KOPT-K1 (cell line): ENCODE measurements around the gene TBL1XR1.
"Not testable (repeated sequence)": the region's sequence is repeated elsewhere in the genome, so short reads cannot be mapped to it uniquely, and the experiment has no call there.

Experiments used
- H3K27ac ChIP-seq: fragments of 200-600 bp; sonication (generic); 2 replicates; pipeline ENCODE4 v1.5.1; 2016; ENCODE audit warnings: antibody characterized with exemption, mild to moderate bottlenecking, low read depth, low read length; ENCODE audit not compliant: poor library complexity, severe bottlenecking
- H3K36me3 ChIP-seq: fragments of 200-600 bp; sonication (generic); 2 replicates; pipeline ENCODE4 v1.5.1; 2017; ENCODE audit warnings: antibody characterized with exemption, mild to moderate bottlenecking, low read length, moderate library complexity; ENCODE audit not compliant: insufficient read depth
- H3K9me3 ChIP-seq: fragments of 200-600 bp; sonication (generic); 2 replicates; pipeline ENCODE4 v1.5.1; 2017; ENCODE audit warnings: antibody characterized with exemption, low read length, mild to moderate bottlenecking; ENCODE audit not compliant: insufficient read depth, poor library complexity, severe bottlenecking

TBL1XR1 gene

GRCh38 chr3:177146646-177147045, 50.6 kb downstream of the TBL1XR1 start:
- H3K9me3 ChIP-seq, result no peaks in the 10 kb centered on the region
- peaks cover 32% of the 10 kb centered on the region; the same call in 1 of the 2 replicates for H3K36me3 ChIP-seq
- no peak overlapping the region for H3K27ac ChIP-seq

- peaks cover 32% of the 10 kb centered on the region; the same call in 1 of the 2 replicates for H3K36me3 ChIP-seq
- no peaks in the 10 kb centered on the region for H3K9me3 ChIP-seq
- H3K27ac ChIP-seq, result peak overlapping the region; percentile 31
These were observed 51.3 kb downstream of the TBL1XR1 start for GRCh38 chr3:177145954-177146353.

GRCh38 chr3:177145381-177145780, 51.9 kb downstream of the TBL1XR1 start:
- peaks cover 4% of the 10 kb centered on the region for H3K9me3 ChIP-seq
- peaks cover 28% of the 10 kb centered on the region; the same call in 1 of the 2 replicates for H3K36me3 ChIP-seq
- H3K27ac ChIP-seq, result peak overlapping the region; percentile 31

- Histone ChIP-seq H3K36me3 (peaks cover 25% of the 10 kb centered on the region; the same call in 1 of the 2 replicates), H3K9me3 (peaks cover 8% of the 10 kb centered on the region), H3K27ac (peak overlapping the region; percentile 31)
These were observed 52.4 kb downstream of the TBL1XR1 start for GRCh38 chr3:177144922-177145321.

GRCh38 chr3:177141899-177142646, 55.2 kb downstream of the TBL1XR1 start:
- H3K9me3 ChIP-seq, result peaks cover 8% of the 10 kb centered on the region
- no peak overlapping the region for H3K27ac ChIP-seq
- peaks cover 32% of the 10 kb centered on the region; the same call in 1 of the 2 replicates for H3K36me3 ChIP-seq

GRCh38 chr3:177141471-177141870, 55.8 kb downstream of the TBL1XR1 start:
- Histone ChIP-seq H3K27ac (no peak overlapping the region), H3K9me3 (peaks cover 8% of the 10 kb centered on the region), H3K36me3 (peaks cover 33% of the 10 kb centered on the region; the same call in 1 of the 2 replicates)

GRCh38 chr3:177139220-177139619, 58.1 kb downstream of the TBL1XR1 start:
- H3K27ac ChIP-seq, H3K9me3 ChIP-seq: not testable (repeated sequence)
- peaks cover 41% of the 10 kb centered on the region; the same call in 1 of the 2 replicates for H3K36me3 ChIP-seq

GRCh38 chr3:177137774-177138705, 59.2 kb downstream of the TBL1XR1 start:
- H3K27ac ChIP-seq, result no peak overlapping the region
- peaks cover 50% of the 10 kb centered on the region; the same call in 1 of the 2 replicates for H3K36me3 ChIP-seq
- H3K9me3 ChIP-seq, result peaks cover 8% of the 10 kb centered on the region

GRCh38 chr3:177136741-177137140, 60.5 kb downstream of the TBL1XR1 start:
- Histone ChIP-seq H3K9me3 (peaks cover 8% of the 10 kb centered on the region), H3K27ac (no peak overlapping the region), H3K36me3 (peaks cover 55% of the 10 kb centered on the region)

- Histone ChIP-seq H3K36me3 (peaks cover 62% of the 10 kb centered on the region), H3K27ac (no peak overlapping the region), H3K9me3 (peaks cover 8% of the 10 kb centered on the region)
These were observed 61.3 kb downstream of the TBL1XR1 start for GRCh38 chr3:177135841-177136492.

- Histone ChIP-seq H3K9me3 (no peaks in the 10 kb centered on the region), H3K36me3 (peaks cover 72% of the 10 kb centered on the region), H3K27ac (no peak overlapping the region)
These were observed 62.5 kb downstream of the TBL1XR1 start for GRCh38 chr3:177134816-177135210.

GRCh38 chr3:177133860-177134815, 63.1 kb downstream of the TBL1XR1 start:
- Histone ChIP-seq H3K36me3 (peaks cover 79% of the 10 kb centered on the region), H3K9me3 (no peaks in the 10 kb centered on the region), H3K27ac (no peak overlapping the region)

- Histone ChIP-seq H3K27ac (no peak overlapping the region), H3K36me3 (peaks cover 83% of the 10 kb centered on the region), H3K9me3 (no peaks in the 10 kb centered on the region)
These were observed 65.2 kb downstream of the TBL1XR1 start for GRCh38 chr3:177131927-177132636.
